NCI-H748 treated with DMSO at 0.1 percent for 48 hours (cell line): Measurements from ENCODE around the gene PLA2G2A.
"Not testable (repeated sequence)": the region's sequence is repeated elsewhere in the genome, so short reads cannot be mapped to it uniquely, and the experiment has no call there.

Source experiments
- DNase-seq: peaks from one replicate; lab custom pipeline; 2025; lab: John Stamatoyannopoulos, UW

The PLA2G2A gene, protein sequence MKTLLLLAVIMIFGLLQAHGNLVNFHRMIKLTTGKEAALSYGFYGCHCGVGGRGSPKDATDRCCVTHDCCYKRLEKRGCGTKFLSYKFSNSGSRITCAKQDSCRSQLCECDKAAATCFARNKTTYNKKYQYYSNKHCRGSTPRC

DNA sequence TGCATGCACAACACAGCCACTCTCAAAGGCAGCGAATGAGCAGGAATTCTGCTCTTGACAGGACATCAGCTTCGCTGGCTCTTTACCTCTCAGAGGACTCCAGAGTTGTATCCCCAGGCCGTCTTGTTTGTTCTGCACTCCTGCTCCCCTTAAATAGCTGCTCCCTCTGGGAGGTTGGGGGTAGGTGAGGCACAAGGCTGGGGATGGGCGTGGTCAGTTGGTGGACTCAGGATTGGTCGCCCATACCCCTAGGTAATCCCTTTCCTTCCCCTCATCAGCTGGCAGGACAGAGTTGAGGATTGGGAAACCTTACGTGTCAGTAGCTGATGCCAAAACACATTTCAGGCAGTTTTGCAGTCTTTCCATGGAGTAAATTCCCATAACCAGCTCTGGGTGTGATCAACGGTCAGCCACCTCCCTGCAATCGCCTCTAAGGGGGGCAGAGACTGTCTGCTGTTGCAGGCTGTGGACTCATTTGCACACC, at the start of gene PLA2G2A:
Gene PLA2G2A, minus strand, starts transcription at position 125 of the 484 bp plus-strand sequence. CDS start 845 bp downstream, outside the sequence.
- no peak for DNase-seq

DNA sequence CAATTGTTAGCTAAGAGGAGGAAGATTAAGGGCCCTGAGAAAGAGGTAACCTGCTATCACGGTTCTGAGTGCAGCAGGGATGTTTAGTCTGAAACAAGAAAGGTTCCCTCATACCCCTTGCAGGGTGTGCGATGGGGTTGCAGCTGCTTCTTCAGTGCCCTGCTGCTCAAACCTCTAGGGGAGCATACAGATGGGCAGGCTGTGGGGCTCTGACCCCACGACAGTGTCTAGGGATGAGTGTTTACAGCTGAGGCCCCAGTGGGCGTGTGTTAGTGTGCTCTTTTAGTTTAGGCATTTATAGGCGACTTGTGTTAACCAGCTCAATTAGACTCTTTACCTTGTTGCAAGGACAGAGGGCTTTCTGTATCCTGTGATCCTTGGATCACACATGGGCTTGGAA, 49.3 kb upstream of the PLA2G2A start:
- DNase-seq, result no peak

DNA sequence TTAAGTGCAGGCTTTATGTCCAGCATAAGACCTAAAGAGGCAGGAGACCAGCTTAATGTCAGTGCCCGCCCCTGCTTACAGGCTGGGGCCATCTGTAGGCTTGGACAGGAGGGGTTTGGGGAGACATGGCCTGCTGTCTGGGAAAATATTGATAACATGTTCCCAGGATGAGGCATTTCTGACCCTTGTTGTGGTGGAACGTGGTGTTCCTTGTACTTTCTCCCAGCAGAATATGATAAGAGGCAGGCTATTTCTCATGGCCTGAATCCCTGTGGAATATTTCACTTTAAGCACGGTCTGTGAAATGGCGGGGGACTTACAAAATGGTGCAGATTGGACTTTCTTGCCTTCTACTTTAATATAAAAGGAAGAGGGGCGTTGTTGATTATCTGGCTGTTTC, 48.7 kb upstream of the PLA2G2A start:
- DNase-seq, result no peak

DNA sequence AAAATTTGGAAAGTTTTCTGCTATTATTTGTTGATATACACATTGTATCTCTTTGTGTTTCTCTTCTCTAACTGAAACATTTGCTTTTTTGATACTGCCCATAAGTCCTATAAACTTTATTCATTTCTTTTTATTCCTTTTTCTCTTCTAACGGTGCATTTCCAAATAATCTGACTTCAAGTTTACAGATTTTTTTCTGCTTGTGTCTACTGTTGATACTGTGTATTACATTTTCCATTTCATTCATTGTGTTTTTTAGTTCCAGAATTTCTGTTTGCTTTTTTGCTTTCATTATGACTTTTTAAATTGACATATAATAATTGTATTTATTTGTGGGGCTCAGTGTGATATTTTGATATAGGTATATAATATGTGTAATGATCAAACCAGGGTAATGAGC, 38.3 kb upstream of the PLA2G2A start:
- DNase-seq, result no peak

DNA sequence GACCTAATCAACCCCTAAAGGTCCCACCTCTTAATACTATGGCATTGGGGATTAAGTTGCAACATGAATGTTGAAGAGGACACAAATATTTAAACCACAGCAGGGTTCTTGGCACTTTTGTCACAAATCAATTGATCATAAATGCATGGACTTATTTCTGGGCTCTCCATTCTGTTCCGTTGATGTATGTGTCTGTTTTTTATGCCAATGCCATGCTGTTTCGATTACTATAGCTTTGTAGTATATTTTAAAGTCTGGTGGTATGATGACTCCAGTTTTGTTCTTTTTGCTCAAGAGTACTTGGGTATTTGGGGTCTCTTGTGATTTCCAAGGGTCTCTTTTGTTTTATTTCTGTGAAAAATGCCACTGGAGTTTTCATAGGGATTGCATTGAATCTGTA, 34.7 kb upstream of the PLA2G2A start:
- no peak for DNase-seq

DNA sequence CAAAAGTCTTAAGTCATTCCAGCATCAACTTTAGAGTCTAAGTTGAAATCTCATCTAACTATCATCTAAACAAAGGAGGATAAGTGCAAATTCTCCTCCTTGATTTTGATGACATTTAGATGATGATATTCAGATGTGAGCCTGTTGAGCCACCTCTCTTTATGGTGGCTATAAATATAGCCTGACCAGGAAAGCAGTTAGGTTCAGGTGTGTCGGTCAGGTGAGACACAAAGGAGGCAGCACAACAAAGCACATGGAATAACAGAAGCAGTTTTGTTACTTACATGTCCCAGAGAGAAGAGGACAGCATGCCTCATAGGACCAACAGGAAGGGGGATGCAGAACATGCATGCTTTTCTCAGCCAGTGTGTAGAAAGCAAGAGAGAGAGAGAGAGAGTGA, 30.6 kb upstream of the PLA2G2A start:
- no peak for DNase-seq

DNA sequence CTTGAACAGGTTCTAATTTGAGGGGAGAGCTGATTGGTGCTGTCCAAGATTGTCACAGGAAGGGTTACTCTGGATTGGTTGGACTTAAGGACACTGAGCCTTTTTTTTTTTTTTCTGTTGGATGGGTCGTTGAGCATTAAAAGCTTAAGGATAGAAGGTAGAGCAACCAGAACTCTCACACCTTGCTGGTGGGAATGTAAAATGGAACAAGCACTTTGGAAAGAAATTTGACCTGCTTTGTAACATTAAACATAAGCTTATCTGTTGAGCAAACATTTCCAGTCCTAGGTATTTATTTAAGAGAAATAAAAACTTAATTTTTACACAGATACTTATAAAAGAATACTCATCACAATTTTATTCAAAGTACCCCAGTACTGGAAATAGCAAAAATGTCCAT, 29.8 kb upstream of the PLA2G2A start:
- no peak for DNase-seq

DNA sequence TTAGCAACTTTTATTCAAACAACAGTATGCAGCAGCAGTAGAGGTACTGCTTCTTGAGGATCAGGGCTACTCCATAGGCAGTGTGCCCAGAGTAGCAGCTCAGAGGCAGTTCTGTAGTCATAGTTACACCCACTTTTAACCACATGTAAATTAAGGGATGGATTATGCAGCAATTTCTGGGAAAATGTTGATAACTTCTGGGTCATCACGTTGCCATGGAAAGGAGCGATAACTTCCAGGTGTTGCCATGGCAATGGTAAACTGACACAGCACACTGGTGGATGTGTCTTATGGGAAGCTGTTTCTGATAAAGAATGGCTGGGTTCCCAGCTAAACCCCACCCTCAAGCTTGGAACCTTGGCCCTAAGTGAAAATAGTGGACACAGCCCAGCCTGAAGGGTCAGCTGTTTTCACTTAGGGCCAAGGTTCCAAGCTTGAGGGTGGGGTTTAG, 29.0 kb upstream of the PLA2G2A start:
- DNase-seq, result no peak

DNA sequence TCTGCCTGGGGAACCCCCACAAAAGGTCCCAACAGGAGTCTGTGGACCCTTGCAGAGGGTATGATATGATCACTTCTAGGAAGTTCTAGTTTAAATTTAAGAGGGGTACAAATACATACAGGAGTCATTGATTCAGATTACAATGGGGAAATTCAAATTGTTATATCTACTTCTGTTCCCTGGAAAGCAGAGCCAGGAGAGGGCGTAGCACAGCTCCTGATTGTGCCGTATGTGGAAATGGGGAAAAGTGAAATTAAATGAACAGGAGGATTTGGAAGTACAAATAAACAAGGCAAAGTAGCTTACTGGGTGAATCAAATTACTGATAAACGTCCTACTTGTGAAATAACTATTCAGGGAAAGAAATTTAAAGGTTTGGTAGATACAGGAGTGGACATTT, 19.4 kb upstream of the PLA2G2A start:
- not testable (repeated sequence) for DNase-seq

DNA sequence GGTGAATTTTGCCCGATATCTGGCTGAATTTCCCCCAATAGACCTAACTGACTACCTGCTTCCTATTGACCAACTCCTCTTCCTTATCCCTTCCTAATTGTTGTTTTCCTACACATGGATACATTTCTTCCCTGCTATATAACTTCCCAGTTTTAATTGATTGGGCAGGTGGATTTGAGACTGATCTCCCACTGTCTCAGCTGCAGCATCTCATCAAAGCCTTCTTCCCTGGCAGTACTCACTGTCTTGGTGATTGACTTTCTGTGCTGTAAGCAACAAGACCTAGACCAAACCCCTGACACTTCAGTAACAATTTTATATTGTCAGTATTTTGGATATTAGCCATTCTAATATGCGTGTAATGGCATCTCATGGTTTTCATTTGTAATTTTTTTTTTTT, 11.3 kb upstream of the PLA2G2A start:
- no peak for DNase-seq

DNA sequence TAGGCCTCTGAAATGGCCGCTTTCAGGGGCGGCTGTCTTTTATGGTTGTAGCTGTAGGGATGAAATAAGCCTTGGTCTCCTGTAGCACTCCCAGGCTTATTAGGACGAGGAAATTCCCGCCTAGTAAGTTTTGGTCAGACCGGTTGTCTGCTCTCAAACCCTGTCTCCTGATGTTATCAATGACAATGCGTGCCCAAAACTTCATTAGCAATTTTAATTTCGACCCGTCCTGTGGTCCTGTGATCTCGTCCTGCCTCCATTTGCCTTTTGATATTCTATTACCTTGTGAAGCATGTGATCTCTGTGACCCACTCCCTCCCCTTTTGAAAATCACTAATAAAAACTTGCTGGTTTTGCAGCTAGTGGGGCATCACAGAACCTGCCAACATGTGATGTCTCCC, 10.8 kb upstream of the PLA2G2A start:
- not testable (repeated sequence) for DNase-seq

DNA sequence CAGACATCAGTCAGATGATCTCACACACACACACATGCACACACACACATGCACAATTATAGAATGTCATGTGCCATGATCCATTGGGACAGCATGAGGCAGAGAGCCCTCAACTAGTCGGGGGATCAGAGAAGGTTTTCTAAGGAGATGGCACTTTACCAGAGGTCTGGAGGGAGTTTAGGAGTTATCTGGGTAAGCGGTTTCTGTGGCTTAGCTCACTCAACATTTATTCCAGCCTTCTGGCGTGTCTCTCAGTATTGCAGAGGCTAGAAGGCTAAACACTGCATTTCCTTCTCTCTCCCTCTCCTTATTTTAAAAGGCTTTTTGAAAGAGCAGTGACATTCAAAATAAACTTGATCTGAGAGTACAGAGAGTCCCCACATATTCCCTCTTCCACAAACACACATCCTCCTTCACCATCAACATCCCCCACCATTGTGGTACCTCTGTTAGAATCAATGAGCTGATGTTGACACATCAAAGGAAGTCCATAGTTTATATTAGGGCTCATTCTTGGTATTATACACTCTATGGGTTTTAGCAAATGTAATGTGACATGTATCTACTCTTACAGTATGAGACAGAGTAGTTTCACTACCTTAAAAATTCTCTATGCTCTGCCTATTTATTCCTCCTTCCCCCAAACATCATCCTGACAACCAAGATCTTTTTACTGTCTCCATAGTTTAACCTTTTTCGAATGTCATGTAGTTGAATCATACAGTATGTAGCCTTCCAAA, 9.0 kb upstream of the PLA2G2A start:
- DNase-seq, result no peak

DNA sequence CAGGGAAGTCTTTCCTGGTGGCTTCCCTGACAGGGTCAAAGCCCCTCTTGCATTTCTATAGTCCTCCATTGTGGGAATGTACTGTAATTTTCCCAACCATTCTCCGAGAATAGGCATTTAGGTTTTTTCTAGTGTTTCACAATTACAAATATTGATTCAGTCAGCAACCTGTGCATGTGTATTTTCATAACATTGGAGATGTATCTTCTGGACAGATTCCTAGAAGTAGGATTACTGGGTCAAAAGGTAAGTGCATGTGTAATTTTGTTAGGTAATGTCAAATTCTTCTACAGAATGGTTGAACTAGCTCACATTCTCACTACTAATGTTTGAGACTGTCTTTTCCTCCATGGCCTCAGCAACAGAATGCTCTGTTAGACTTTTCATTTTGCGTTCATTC, 8.3 kb upstream of the PLA2G2A start:
- DNase-seq, result no peak

DNA sequence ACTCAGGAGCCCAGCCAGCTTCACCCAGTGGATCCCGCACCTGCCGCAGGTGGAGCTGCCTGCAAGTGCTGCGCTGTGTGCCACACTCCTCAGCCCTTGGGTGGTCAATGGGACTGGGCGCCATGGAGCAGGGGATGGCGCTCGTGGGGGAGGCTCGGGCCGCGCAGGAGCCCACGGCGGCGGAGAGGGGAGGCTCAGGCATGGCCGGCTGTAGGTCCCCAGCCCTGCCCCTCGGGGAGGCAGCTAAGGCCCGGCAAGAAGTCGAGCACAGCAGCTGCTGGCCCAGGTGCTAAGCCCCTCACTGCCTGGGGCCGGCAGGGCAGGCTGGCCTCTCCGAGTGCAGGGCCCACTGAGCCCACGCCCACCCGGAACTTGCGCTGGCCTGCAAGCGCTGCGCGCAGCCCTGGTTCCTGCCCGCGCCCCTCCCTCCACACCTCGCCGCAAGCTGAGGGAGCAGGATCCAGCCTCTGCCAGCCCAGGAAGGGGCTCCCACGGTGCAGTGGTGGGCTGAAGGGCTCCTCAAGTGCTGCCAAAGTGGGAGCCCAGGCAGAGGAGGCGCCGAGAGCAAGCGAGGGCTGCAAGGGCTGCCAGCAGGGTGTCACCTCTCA, 5.1 kb upstream of the PLA2G2A start:
- not testable (repeated sequence) for DNase-seq

DNA sequence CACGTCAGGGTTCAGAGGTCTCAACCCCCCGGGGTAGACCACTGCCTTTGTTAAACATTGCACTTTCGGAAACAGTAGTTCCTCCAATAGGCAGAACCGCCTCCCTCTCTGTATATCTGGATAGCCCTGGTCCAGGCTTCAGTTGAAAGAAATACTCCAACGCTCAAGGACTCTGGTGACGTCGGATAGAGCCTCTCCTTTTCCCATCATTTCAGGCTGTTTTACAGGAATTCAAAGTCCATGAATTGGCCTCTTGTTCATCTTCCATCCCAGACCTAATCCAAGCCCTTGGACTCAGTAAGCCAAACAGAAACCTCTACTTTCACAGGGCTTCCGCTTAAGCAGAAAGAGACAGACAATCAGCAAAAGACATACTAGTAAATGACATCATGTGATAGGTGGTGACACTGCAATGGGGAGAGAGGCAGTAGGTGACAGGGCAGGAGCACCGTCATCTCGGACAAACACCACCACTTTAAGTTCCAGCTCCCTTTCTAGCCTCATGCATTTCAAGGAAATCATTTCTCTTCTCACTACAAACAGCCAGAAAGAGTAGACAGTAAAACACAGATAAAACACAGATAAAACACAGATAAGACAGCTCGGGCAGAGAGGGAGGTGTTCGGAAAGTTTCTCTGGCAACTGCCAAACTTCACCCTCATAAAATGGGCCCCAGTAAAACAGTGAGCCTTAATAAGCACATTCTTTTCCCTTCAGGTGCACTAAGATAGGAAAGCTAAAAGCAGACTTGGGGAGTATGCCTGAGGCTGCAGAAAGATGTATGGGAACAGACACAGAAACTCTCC, 2.3 kb upstream of the PLA2G2A start:
- DNase-seq, result no peak

DNA sequence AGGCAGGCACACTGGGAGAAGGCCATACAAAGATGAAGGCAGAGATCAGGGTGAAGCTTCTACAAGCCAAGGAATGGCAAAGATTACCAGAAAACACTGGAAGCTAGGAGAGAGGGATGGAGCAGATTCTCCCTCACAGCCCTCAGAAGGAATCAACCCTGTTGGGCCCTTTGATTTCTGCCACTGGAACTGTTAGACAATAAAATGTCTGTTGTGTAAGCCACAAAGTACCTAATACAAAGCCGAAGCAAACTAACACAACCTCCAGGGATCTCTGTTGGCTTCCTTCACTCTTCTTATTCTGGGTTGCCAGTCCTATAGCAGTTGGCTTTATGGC, 1.7 kb upstream of the PLA2G2A start:
- no peak for DNase-seq

DNA sequence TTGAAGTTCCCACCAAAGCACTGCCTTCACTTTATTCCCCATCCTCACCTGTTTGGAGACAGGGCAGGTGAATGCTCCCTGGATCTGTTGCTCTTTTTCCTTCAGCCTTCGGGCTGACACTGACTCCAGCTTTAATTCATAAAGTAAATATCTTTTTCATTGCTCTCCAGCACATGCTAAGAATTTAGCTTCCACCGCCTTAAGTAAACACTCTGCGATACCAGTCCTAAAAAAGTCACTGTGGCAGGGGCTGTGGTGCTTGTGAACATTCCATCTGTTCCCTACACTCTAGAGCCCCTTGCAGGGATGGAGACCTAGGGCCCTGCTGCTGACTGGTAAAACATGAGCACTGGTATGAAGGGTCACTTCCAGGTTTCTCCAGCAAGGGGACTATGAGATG, 896 bp upstream of the PLA2G2A start:
- DNase-seq, result no peak

DNA sequence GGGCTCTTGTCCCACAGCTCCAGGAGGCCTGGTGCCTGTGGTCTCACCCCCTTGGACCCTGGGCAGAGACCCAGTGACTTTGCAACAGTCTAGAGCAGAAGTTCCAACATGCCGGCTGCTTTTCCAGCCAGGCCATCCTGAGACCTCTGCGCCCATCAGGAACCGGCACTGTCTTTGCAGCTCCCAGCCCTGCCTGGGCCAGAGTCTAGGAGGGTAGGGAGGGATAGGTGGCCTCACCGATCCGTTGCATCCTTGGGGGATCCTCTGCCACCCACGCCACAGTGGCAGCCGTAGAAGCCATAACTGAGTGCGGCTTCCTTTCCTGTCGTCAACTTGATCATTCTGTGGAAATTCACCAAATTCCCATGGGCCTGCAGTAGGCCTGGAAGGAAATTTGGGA, 1.3 kb downstream of the PLA2G2A start:
- no peak for DNase-seq

DNA sequence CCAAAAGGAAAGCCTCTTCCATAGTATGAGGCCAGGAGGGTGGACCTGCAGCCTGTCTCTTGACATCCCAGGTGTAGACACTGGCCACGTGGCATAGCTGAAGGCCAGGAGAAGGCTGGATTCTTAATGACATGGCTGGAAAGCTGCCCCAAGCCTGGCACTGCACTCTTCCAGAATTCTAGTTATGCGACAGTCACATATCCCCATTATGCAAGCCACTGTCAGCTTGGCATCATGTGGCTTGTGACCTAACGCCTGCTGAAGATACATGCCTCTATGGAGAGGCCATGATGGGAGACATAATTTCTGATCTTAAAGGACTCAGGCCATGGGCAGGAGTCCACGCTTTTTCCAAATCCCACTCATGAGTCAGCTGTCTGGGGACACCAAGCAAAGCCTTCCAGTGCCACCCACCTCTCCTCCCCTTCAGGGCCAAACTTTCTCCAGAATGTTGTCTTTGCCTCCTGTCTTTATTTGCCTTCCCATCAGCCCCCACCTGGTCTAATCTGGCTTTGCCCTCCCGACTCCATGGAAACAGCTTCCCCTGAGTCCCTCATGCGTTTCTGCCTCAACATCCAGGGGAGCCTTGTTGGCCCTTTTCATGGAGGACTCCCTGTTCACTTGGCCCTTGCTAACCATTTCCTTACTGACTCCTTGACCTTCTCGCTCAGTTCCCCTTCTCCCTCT, 3.0 kb downstream of the PLA2G2A start:
- DNase-seq, result no peak

DNA sequence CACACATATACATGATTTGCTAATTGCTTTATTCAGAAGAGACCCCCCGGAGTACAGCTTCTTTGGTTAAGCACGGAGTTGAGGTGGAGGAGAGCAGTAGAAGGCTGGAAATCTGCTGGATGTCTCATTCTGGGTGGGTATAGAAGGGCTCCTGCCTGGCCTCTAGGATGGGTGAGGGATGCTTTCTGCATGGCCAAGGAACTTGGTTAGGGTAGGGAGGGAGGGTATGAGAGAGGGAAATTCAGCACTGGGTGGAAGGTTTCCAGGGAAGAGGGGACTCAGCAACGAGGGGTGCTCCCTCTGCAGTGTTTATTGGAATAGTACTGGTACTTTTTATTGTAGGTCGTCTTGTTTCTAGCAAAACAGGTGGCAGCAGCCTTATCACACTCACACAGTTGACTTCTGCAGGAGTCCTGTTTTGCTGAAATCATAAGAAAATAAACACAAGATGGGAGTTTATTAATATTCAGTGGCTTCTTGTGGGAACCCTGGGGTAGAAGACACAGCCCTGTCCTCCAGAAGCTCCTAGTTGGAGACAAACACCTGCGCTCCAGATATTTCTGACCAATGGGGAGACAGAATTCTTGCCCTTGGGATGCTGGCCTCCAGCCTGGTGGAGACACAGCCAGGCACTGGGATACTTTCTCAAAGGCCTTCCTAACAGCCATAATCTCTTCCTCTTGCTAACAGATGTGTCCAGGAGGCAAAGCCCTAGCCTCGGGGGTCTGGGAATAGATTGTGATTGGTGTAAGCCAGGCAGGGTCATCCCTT, 3.8 kb downstream of the PLA2G2A start:
- no peak for DNase-seq

DNA sequence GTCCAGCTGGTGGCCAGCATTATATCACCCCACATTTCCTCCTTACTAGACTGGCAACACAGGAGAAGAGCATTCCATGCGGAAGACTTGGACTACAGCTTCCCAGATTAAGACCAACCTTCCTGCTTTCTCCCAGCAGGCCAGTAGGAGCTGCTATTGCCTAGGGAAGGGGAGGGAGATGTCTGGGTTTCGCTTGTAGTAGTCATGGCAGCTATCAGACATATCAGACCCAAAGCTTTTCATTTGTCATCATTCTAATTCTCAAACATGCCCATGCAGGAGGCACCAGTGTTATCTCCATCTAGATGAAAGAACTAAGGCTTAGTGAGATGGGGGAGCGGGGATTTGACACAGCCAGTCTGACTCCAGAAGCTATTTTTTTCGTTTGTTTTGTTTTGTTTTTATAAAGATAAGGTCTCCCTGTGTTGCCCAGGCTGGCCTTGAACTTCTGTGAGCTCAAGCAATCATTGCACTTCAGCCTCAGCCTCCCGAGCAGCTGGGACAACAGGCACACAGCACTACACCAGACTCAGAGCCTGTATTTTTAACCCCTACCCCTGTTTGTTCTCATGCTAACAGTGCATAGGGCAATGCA, 4.5 kb downstream of the PLA2G2A start:
- DNase-seq, result peak; percentile 28
